ENCODE results near the gene BRINP3.

BRINP3 gene

DNA sequence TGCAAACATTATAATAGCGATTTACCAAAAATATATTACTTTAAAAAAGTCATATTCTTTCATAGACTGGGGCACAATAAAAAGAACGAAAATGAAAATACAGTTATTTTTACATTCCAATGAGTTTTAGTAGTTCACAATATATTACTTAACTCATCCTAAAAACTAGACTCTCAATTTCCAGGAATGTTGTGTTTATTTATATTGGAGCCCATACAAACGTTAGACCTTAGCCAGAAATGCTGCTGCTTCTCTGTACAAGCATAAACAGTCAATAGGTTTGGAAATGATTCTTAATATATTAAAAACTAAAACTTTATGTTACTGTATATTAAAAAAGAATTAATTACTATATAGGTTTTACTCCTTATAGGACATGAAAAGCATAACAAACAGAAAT, 302.3 kb downstream of the BRINP3 start:
- H3K9me3 Mint-ChIP-seq = no peaks in the 10 kb centered on the region
- no peak overlapping the region for H3K4me3 Mint-ChIP-seq
- no peaks in the 10 kb centered on the region for H3K36me3 Mint-ChIP-seq (ENCODE audit: low read depth)
- no peak for TF ChIP-seq CTCF (IDR thresholded peaks at IDR 0.05; ENCODE audit: unreplicated experiment in 3 of 3)
- no peak overlapping the region for H3K27ac Mint-ChIP-seq
- peaks cover 10% of the 10 kb centered on the region for H3K4me1 Mint-ChIP-seq
- no peaks in the 10 kb centered on the region for H3K27me3 Mint-ChIP-seq (ENCODE audit: low read depth)

DNA sequence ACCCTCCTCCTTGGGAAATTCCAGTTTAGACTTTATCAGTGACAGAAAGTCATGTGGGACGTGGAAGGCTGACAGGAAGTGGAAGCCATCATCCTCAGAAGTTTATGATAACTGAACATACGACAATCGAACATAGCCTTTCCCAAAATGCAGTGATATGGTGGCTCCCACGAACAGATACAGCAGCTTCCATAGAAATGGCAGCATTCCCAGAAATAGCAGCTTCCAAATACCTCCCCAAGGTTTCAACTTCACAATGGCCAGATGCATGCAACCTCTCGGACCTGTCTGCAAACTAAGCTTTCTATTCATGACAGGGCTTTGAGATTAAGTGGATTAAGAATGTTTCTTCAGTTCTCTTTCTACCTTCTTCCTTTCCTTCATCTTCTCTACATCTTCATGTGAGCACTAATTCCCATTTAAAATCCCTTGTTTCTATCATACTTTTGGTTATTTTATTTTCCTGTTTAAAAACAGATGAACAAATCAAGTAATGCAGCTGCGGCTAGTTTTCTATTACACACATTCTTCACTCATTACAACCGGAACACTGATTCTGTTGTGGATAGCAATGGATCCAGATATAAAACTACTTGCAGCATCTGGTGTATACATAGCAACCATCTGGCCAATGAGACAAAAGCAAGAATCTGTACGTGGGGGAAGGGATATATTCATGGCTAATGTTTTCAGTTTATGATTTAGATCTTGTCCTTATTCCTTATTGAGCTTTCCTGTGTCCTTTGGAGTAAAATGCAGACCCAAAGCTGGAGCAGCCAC, 304.8 kb downstream of the BRINP3 start:
- no peak for TF ChIP-seq CTCF (IDR thresholded peaks at IDR 0.05; ENCODE audit: unreplicated experiment in 3 of 3)
- Mint-ChIP-seq H3K9me3 (no peaks in the 10 kb centered on the region), H3K4me1 (peaks cover 16% of the 10 kb centered on the region), H3K4me3 (peak overlapping the region in 1 of 3 experiments; percentile 13), H3K27ac (peak overlapping the region in 2 of 3 experiments; percentile 35 to 42), H3K27me3 (ENCODE audit: low read depth) (no peaks in the 10 kb centered on the region), H3K36me3 (ENCODE audit: low read depth) (no peaks in the 10 kb centered on the region)

- H3K9me3 Mint-ChIP-seq = no peaks in the 10 kb centered on the region
- peaks cover 16% of the 10 kb centered on the region for H3K4me1 Mint-ChIP-seq
- no peak overlapping the region for H3K27ac Mint-ChIP-seq
- TF ChIP-seq CTCF (IDR thresholded peaks at IDR 0.05; ENCODE audit: unreplicated experiment in 3 of 3) = no peak
- H3K4me3 Mint-ChIP-seq = no peak overlapping the region
- H3K27me3 Mint-ChIP-seq (ENCODE audit: low read depth) = no peaks in the 10 kb centered on the region
- H3K36me3 Mint-ChIP-seq (ENCODE audit: low read depth) = no peaks in the 10 kb centered on the region
These were observed 307.3 kb downstream of the BRINP3 start for GRCh38 chr1:190170321-190170720.

GRCh38 chr1:190169311-190170067, 308.2 kb downstream of the BRINP3 start:
- H3K9me3 Mint-ChIP-seq = no peaks in the 10 kb centered on the region
- H3K4me1 Mint-ChIP-seq = peaks cover 11% of the 10 kb centered on the region
- H3K27me3 Mint-ChIP-seq (ENCODE audit: low read depth) = no peaks in the 10 kb centered on the region
- no peak for TF ChIP-seq CTCF (IDR thresholded peaks at IDR 0.05; ENCODE audit: unreplicated experiment in 3 of 3)
- no peaks in the 10 kb centered on the region for H3K36me3 Mint-ChIP-seq (ENCODE audit: low read depth)
- no peak overlapping the region for H3K27ac Mint-ChIP-seq
- H3K4me3 Mint-ChIP-seq = no peak overlapping the region

- peaks cover 11% of the 10 kb centered on the region for H3K4me1 Mint-ChIP-seq
- no peak overlapping the region for H3K27ac Mint-ChIP-seq
- H3K9me3 Mint-ChIP-seq = no peaks in the 10 kb centered on the region
- no peaks in the 10 kb centered on the region for H3K36me3 Mint-ChIP-seq (ENCODE audit: low read depth)
- no peak overlapping the region for H3K4me3 Mint-ChIP-seq
- TF ChIP-seq CTCF (IDR thresholded peaks at IDR 0.05; ENCODE audit: unreplicated experiment in 3 of 3) = no peak
- no peaks in the 10 kb centered on the region for H3K27me3 Mint-ChIP-seq (ENCODE audit: low read depth)
These were observed 308.8 kb downstream of the BRINP3 start for GRCh38 chr1:190168893-190169280.

All from nephron (organoid).